ENCODE results near the gene DNAJC4.
A peak's percentile ranks its signal among the peaks of the same experiment; 100 is the strongest.

The DNAJC4 gene

DNA sequence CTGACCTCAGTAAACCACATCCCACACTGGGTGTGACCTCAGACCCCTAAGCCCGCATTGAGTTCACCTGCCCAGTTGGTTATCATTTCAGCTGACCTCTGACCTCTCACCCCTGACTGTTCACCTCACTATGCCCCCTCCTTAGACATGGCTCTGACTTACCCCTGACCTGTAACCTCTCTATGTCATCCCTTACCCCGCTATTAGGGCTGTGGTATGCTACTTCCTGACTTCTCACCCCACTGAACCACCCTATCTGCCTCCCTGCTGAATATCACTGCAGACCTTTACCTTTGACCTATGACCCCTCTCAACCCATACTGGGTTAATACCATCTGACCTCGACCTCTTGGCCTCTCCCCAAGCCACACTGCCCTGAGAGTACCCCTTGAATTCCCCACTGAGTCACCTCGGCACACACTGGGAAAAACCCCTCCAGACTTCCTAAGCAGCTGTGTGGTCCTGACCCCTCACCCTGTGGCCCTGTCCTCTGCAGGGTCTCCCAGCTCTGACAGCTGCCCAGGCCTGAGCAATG, 29.3 kb downstream of the DNAJC4 start:
- DNase-seq (ENCODE audit: low spot score): no peak

DNA sequence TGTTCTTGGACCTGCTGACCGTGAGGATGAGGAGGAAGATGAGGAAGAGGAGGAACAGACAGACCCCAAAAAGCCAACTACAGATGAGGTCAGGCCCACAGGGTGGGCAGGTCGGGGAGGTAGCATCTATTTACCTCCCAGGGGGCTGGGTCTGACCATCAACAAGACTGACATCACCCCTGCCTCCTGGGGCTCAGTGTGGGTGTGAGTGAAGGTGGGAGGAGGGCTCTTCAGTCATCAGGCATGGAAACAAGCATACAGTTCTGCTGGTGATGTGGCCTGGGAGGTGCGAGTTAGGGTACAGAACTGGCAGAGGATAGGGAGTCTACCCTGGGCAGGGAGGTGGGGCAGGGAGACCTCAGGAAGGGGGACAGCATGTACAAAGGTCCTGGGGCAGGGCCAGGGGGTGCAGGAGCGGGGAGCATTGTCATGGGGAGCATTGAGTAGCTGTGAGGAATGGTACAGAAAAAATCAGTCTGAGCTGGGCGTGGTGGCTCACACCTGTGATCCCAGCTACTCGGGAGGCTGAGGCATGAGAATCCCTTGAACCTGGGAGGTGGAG, 29.9 kb downstream of the DNAJC4 start:
- no peak for DNase-seq (ENCODE audit: low spot score)

DNA sequence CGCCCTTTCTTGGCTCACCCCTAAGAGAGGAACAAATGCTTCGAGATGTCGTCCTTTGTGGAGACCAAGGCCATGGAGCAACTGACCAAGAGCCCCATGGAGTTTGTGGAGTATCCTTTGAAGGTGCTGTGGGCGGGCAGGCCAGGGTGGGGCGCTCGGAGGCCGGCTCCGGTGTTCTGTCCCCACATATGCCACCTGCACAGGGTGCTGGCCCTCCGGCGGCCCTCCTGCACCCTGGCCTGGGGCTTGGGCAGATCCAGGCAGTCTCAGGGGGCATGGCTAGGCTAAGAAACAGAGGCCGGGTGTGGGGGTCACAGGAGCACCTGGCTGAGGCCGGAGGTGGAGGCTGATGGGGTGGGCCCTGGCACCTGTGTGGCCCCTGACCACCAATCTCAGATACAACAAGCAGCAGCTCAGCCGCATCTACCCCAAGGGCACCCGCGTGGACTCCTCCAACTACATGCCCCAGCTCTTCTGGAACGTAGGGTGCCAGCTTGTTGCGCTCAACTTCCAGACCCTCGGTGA, 31.3 kb downstream of the DNAJC4 start:
- DNase-seq (ENCODE audit: low spot score): no peak

DNA sequence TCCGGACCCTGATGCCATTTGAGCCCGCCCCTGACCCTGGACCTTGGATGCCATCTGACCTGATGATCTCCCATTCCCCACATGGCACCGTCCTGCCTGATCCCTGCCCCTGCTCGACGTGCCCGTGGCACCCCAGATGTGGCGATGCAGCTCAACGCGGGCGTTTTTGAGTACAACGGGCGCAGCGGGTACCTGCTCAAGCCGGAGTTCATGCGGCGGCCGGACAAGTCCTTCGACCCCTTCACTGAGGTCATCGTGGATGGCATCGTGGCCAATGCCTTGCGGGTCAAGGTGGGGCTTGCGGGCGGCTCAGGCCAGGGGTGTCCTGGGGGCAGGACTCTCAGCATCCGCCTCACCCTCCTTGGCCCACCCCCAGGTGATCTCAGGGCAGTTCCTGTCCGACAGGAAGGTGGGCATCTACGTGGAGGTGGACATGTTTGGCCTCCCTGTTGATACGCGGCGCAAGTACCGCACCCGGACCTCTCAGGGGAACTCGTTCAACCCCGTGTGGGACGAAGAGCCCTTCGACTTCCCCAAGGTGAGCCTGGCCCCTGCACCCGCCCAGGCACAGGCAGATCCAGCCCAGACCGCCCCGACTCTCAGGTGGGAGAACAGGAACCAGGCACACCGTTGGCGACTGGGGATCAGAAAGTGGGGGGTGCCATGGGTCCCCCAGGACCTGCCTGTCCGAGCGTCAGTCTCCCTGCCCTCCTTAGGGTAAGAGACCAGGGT, 32.1 kb downstream of the DNAJC4 start:
- no peak for DNase-seq (ENCODE audit: low spot score)

DNA sequence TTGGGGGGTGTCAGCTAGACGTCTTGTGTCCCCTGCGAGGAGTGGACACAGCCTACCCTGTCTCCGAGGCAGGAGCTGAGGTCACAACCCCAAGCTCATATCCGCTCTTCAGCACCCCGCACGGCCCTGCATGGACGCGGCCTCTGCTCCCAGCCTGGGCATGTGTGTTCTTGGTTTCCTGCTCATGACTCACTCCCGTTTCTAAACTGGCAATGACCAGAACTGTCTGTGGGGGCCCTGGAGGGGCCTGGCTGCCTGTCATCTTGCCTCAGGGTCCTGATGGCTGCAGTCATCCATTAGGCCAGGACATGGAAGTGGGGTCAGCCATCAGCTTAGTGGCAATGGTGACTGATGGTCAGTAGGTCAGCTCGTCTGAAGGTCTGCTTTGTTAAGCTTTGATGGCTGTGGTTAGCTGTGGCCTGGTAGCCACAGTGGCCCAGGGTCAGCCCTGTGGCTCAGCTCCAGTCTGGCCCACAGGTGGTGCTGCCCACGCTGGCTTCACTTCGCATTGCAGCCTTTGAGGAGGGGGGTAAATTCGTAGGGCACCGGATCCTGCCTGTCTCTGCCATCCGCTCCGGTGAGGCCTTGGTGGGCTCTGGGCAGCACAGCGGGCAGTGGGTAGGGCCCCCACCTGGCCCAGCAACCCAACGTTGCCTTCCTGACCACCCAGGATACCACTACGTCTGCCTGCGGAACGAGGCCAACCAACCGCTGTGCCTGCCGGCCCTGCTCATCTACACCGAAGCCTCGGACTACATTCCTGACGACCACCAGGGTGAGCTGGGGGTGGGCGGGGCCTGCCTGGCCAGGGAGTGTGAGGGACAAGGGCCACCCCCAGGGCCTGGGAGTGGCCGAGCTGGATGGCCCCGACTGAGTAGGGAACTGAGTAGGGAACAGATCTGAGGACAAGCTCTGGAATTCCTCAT, 32.9 kb downstream of the DNAJC4 start:
- no peak for DNase-seq (ENCODE audit: low spot score)

DNA sequence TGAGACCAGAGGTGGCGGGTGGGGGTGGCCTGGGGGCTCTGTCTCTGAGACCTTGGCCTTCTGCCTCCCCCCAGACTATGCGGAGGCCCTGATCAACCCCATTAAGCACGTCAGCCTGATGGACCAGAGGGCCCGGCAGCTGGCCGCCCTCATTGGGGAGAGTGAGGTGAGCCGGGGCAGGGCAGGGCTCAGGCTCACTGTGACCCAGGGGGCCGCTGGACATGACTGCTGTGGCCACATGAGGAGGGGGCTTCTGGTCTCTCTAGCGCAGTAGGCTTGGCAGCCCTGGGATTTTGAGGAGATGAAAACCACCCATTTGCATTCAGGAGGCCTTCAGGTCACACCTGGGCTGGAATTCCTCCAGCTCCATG, 33.6 kb downstream of the DNAJC4 start:
- DNase-seq (ENCODE audit: low spot score): no peak

DNA sequence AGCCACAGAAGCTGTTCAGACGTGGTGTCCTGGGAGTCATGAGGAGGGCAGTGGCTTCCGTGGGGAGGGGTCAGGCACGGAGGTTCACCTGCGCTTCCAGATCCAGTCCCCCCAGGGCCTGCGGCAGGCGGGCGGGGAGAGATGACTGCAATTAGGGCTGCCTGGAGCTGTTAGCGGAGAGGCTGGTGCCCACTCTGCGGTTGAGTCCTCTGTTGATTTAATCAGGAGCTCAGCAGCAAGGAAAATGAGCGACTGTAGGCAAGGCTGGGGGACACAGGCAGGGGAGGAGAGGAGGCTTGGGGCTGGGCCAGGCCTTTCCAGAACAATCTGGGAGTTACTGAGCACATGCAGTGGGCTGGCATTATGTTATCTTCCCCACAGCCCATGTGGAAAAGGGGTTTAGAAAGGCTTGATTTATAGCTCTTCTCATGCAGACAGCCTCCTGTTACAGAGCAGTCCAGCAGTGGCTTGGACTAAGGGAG, 34.1 kb downstream of the DNAJC4 start:
- DNase-seq (ENCODE audit: low spot score): no peak

DNA sequence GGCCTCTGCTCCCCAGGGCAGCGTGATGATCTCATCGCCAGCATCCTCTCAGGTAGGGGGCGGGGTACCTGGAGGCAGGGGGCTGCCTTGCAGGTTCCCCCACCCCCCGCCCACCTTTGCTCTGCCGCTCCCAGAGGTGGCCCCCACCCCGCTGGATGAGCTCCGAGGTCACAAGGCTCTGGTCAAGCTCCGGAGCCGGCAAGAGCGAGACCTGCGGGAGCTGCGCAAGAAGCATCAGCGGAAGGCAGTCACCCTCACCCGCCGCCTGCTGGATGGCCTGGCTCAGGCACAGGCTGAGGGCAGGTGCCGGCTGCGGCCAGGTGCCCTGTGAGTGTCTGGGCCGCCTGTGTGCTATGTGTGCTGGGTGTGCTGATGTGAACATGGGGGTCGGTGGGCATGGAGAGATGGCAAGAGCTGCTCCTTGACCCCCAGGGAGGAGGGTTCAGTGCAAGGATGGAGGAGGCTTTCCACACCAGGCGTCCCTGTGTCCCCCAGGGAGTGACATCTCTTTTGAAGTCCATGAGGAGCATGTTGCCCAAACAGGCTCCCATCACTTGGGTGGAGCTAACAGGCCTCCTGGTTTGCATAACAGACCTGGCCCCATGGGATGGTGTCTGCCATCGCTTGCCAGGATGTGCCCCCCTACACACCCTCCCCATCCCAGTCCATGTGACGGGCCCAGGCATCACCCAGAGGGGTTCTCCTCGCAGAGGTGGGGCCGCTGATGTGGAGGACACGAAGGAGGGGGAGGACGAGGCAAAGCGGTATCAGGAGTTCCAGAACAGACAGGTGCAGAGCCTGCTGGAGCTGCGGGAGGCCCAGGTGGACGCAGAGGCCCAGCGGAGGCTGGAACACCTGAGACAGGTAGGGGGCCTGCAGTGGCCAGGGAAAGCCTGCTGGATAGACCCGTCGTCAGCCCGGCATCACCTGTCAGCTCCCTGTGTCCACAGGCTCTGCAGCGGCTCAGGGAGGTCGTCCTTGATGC, 35.1 kb downstream of the DNAJC4 start:
- DNase-seq (ENCODE audit: low spot score): no peak

DNA sequence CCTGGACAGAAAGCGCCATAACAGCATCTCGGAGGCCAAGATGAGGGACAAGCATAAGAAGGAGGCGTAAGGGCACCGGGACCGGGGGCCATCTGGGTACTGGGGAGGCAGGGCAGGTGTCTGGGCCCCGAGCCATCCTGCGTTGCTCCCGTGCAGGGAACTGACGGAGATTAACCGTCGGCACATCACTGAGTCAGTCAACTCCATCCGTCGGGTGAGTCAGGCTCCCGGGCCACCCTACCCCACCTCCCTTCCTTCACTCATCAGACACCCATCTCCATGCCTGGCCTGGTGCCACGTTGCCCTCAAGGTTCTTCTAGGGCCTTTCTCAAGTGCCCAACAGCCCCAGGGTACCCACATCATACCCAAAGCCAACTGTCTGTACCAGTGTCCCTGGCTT, 36.0 kb downstream of the DNAJC4 start:
- DNase-seq (ENCODE audit: low spot score): no peak

DNA sequence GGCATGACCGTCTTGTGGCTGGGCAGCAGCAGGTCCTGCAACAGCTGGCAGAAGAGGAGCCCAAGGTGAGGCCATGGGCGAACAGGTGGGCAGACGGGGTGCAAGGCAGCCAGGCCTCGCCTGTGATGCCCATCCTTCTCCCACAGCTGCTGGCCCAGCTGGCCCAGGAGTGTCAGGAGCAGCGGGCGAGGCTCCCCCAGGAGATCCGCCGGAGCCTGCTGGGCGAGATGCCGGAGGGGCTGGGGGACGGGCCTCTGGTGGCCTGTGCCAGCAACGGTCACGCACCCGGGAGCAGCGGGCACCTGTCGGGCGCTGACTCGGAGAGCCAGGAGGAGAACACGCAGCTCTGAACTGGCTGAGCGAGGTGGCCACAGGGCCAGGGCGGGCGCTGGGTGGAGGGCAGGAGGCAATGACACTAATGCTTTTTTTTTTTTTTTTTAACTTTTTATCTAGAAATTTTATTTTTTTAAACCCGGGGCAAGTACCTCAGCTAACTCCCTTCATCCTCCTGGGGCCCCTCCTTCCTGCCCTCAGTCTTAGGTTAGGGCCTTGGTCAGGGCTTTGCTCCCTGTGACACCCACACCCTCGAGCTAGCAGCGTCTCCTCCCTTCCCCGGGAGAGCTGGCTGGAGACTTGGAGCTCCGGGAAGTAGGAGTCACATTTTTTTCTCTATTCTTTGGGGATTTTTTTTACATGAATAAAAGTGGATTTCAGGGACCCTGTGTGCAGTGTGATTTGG, 37.0 kb downstream of the DNAJC4 start:
- no peak for DNase-seq (ENCODE audit: low spot score)

DNA sequence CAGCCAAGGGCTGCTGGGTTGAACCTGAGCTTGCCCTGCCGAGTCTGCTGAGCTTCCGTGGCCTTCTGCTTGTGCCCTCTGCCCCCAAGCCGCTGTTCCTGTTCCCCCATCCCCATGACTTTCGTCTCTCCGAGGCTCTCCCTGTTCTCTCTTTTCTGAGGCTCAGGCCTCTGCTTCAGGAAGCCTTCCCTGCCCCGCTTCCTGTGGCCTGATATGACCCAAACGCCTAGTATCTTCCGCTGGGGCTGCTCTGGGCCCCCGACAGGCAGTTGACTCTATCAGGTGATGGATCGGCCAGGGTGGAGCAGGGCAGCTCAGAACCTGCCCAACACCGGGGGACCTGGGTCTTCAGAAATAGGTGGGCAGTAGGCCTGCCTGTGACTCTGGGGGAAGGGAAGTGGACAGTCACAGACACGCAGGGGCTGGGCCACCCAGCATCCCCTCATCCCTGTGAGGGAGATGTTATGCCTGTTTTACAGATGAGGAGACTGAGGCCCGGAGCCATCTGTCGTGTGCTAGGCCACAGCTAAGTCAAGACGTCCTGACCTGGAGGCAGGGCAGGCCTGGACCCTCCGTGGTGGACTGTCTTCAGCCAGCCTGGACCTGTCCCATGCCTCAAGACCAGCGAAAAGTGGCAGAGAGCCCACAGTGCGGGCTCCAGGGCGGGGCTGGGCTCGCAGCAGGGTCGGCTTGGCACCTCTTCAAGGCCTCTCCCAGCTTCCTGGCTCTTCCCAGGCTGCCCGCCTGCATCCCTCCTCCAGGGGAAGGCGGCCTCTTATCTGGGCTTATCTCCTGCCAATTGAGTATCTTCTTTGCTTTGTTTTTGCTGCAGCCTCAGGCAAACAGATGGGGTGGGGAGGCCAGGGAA, 37.9 kb downstream of the DNAJC4 start:
- peak; percentile 29 for DNase-seq (ENCODE audit: low spot score)

DNA sequence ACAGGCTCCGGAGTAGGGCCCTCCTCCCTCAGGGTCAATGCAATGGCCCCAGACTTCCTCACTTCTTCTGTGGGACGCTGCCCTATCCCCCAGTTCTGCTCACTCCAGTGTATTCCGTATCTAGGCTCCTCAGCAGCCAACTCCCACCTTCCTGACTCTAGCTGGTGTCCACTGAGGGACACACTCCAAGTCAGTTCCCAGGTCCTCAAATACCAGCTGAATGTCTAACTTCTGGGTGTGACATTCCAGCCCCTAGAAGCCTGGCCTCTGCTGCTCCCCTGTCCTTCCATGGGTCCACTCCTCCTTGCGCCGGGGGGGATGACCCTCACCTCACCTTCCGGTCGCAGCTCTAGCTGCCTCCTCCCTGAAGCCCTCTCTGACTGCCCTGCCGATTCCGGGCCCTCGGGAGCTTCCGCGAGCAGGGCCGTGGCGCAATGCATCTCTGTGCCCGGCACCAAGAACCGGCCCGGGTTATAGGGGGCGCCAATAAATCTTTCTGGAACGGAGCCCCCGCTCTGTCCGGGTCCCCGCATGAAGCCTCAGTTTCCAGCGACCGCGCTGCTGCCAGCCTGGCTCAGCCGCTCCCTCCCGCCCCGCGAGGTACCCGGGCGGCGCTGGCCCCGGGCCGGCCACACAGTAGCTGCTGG, 38.7 kb downstream of the DNAJC4 start:
- DNase-seq (ENCODE audit: low spot score): peak; percentile 28

DNA sequence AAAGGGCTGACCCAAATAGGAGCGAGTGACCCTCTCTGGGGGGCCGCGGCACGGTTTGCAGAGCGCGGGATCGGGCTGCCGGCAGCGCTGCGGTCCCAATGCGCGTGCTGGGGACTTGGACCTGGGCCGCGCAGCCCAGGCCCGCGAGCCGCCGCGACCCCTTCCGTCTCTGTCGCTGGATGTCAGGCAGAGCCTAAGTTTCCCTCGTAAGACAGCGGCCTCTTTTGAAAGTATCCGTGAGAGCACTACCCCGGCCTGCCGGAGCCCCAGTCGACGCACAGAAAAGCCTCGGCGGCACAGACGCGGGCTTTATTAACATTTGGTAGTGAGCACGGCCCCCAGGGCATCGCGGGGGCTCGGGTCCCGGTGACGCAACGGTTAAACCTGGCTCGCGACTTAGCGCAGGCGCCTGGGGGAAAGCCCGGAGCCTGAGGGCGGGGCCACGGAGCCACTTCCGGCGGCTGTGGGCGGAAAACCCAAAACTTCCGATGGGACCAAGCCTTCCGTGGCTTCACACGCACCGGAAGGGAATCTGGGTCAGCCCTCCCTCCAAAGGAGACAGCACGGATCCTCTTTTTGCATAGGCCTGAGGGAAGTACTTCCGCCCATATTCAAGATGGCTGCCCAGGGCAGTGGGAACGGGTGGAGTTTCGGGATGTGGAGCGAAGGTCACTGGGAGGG, 39.3 kb downstream of the DNAJC4 start:
- DNase-seq (ENCODE audit: low spot score): peak; percentile 92

DNA sequence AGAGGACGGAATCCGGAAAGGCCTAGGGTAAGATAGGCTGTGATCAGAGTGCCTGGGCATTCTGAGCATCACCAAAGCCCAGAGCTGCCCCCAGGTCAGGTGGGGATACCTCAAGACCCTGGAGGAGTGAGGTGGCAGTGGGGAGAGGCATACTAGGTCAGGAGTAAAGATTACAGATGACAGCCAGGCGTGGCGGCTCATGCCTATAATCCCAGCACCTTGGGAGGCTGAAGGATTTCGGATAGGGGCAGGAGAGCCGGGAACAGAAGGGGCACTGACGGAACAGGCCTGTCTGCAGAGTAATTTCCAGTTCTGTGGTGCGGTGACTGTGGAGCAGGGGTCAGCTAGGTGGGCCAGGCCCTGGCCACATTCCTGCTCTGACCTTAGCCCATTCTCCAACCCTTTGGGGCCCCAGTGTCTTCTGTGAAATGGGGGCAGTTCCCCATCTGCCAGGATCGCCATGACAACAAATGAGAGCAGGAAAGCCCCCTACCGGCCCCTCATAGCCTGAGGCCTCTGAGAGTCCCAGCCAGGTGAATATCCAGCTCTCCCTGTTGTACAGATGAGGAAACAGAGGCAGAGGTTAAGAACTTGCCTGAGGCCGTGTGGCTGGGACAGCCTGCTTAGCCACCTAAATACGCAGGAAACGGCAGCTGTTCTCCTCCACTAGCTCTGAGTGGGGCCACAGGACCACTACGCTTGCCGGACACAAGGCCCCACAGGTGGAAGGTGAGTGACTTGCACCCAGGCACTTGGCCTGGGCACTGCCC, 44.9 kb downstream of the DNAJC4 start:
- DNase-seq (ENCODE audit: low spot score): no peak

DNA sequence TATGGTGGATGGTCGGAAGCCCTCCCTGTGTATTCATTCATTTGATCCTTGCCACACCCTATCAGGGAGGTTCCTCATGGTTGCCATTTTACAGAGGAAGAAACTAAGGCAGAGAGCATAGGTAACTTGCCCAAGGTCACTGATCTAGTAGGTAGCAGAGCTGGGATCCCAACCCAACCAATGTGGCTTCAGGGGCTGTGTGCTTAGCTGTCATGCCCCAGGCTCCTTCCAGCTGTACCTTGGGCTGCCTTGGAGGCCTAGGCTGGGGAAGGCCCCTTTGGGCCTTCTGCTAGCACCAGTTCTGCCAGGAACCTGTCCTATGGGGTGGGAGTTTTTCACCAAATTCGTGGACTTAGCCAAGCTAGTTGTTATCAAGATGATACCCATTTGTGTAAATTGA, 45.5 kb downstream of the DNAJC4 start:
- no peak for DNase-seq (ENCODE audit: low spot score)

DNA sequence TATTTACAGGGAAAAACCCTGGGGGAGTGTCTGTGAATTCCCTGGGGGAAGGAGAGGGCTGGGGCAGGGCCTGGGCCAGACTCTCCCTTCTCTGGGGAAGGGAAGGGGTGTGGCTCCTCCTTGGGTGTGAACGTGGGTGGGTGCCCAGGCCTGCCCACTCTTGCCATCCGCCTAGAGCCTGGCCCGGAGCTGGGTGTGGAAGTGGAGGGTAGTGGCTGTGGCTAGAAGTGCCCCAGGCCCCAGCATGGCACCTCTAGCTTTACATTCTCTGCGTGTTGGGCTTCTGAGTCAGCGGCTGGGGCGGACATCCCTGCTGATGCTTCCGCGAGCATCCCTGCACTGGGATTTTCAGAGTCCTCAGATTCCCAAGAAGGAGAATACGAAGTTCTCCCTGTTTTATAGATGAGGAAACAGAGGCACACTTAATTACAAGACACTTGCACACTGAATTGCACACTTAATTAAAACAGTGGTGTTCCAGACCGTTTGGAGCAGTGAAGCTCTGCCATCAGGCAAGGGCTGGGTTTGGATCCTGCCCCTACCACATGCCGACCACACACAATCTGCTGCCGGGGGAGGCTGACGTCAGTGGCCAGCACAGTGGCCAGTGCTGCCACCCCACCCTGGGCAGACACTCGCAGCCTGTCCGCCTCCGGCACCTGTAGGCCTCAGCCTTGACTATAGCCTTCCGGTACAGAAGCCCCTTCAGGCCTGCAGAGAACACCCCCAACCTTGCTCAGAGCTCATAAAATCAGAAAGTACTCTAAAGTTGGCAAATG, 46.5 kb downstream of the DNAJC4 start:
- peak; percentile 77 for DNase-seq (ENCODE audit: low spot score)
